NCI-H2107 (cell line): ENCODE measurements around the gene EHMT1.

ENCODE experiments used
- DNase-seq: peaks from one replicate; lab custom pipeline; 2025; lab: John Stamatoyannopoulos, UW

EHMT1 gene

GRCh38 chr9:137787786-137788505 lies 169.1 kb downstream of the EHMT1 start:
- no peak for DNase-seq

- DNase-seq = no peak
Observed at GRCh38 chr9:137788561-137789294, 169.9 kb downstream of the EHMT1 start.

GRCh38 chr9:137789295-137789895 lies 170.6 kb downstream of the EHMT1 start:
- no peak for DNase-seq

- no peak for DNase-seq
Observed at GRCh38 chr9:137791947-137792346, 173.1 kb downstream of the EHMT1 start.

GRCh38 chr9:137793196-137793841 lies 174.5 kb downstream of the EHMT1 start:
- no peak for DNase-seq

GRCh38 chr9:137795156-137795666 lies 176.4 kb downstream of the EHMT1 start:
- no peak for DNase-seq

- peak; percentile 85 for DNase-seq
Observed at GRCh38 chr9:137797206-137798120, 178.7 kb downstream of the EHMT1 start.

GRCh38 chr9:137798142-137798541 lies 179.3 kb downstream of the EHMT1 start:
- DNase-seq = no peak

GRCh38 chr9:137798901-137799629 lies 180.3 kb downstream of the EHMT1 start:
- DNase-seq = no peak

- DNase-seq = no peak
Observed at GRCh38 chr9:137799630-137799983, 180.8 kb downstream of the EHMT1 start.

GRCh38 chr9:137800196-137801022 lies 181.6 kb downstream of the EHMT1 start:
- no peak for DNase-seq

GRCh38 chr9:137801023-137801319 lies 182.2 kb downstream of the EHMT1 start:
- DNase-seq = no peak

GRCh38 chr9:137802021-137802420 lies 183.2 kb downstream of the EHMT1 start:
- no peak for DNase-seq

- no peak for DNase-seq
Observed at GRCh38 chr9:137802521-137803243, 183.9 kb downstream of the EHMT1 start.

- DNase-seq = no peak
Observed at GRCh38 chr9:137804908-137805630, 186.3 kb downstream of the EHMT1 start.

GRCh38 chr9:137807721-137808703 lies 189.2 kb downstream of the EHMT1 start:
- DNase-seq = no peak

GRCh38 chr9:137809040-137809576 lies 190.3 kb downstream of the EHMT1 start:
- DNase-seq = no peak
